Measurements from ENCODE around the gene IL12B. TPM values are rescaled to one million over a fixed set of nuclear protein-coding genes. Genes with fewer than 3 reads are reported as not detected.
"Not testable (repeated sequence)": the region's sequence is repeated elsewhere in the genome, so short reads cannot be mapped to it uniquely, and the experiment has no call there.

IL12B gene
- total and polyA plus RNA-seq, 2 of the 4 experiments (the other 2 are of a cell fraction): 0.03 TPM; not detected in 1

DNA sequence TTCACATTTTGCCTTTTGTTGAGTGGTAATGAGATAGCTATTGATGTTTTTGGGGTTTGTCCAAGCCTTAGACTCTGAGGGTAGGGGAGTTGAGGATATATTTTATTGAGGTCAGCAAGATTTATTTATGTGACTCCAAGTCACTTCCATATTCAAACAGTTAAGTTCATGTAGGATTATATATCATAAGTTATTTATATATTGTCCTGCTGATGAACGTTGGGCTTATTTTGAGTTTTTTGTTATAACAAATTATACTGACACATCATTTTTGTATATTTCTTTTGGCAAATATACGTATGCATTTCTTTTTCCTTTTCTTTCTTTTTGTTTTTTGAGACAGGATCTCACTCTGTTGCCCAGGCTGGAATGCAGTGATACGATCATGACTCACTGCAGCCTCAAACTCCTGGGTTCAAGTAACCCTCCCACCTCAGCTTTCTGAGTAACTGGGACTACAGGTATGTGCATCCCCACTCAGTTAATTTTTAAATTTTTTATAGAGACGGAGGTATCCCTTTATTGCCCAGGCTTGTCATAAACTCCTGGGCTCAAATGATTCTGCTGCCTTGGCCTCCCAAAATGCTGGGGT lies 23.5 kb upstream of the IL12B start:
- no CpG with 5 or more reads among the region's 4 CpGs for WGBS, 2 experiments (ENCODE audit: extremely low coverage in 2 of 2, insufficient read length in 1 of 2)
- Histone ChIP-seq H3K56ac (ENCODE audit: extremely low read depth, insufficient read depth, low read length) (no peak overlapping the region), H3K4me2 (ENCODE audit: low read depth, low read length) (no peak overlapping the region), H3K27ac (ENCODE audit: insufficient read depth, low read length) (no peak overlapping the region), H4K20me1 (ENCODE audit: insufficient read depth, low read length) (no peaks in the 10 kb centered on the region), H2BK20ac (ENCODE audit: low read depth, low read length) (peak overlapping the region; percentile 17; the same call in 1 of the 2 replicates), H3K36me3 (ENCODE audit: control insufficient read depth, insufficient read depth, low read length) (no peaks in the 10 kb centered on the region), H3K9ac (ENCODE audit: low read depth, low read length) (no peak overlapping the region), H3K23ac (ENCODE audit: low read depth, low read length) (no peak overlapping the region), H4K5ac (ENCODE audit: low read depth, low read length) (no peak overlapping the region), H3K4ac (ENCODE audit: low read depth, low read length) (no peak overlapping the region; the same call in 1 of the 2 replicates), H3K4me3 (ENCODE audit: insufficient read depth, low read depth, low read length) (no peak overlapping the region), H4K91ac (ENCODE audit: insufficient read depth, low read depth, low read length) (no peak overlapping the region), H2AFZ (replicated peaks; ENCODE audit: low read length, poor library complexity) (no peak overlapping the region), H2BK120ac (ENCODE audit: low read depth, low read length) (no peak overlapping the region), H3K18ac (ENCODE audit: low read depth, low read length) (no peak overlapping the region), H2AK9ac (replicated peaks; ENCODE audit: low read depth, low read length, poor library complexity) (no peak overlapping the region), H2BK15ac (ENCODE audit: low read depth, low read length) (no peak overlapping the region), H2BK5ac (ENCODE audit: low read depth, low read length, poor library complexity, severe bottlenecking) (no peak overlapping the region), H3K4me1 (ENCODE audit: control insufficient read depth, insufficient read depth, low read length) (no peaks in the 10 kb centered on the region), H3K79me1 (ENCODE audit: low read depth in 1 of 2, low read length in 2 of 2) (no peaks in the 10 kb centered on the region), H4K8ac (ENCODE audit: low read depth in 2 of 2, low read length in 2 of 2) (no peak overlapping the region), H2AK5ac (ENCODE audit: low read depth, low read length) (no peak overlapping the region), H3K9me1 (ENCODE audit: insufficient read depth, low read length) (no peaks in the 10 kb centered on the region; the same call in 1 of the 2 replicates), H3K14ac (replicated peaks; ENCODE audit: low read depth, low read length) (no peak overlapping the region), H3K27me3 (ENCODE audit: control insufficient read depth, insufficient read depth, low read length) (no peaks in the 10 kb centered on the region), H3K9me3 (ENCODE audit: control insufficient read depth, insufficient read depth, low read length) (no peaks in the 10 kb centered on the region)
- TF ChIP-seq CHD1 (IDR thresholded peaks at IDR 0.05; ENCODE audit: low read depth, low read length): no peak
- peak; percentile 57; the same call in 1 of the 2 replicates for TF ChIP-seq MAFK (IDR thresholded peaks at IDR 0.05; ENCODE audit: low read depth, low read length)
- in situ Hi-C loops (cut with MboI; ENCODE audit: low sequenced_read_pairs) (no loop called here), dilution Hi-C loops (cut with HindIII; ENCODE audit: low sequenced_read_pairs, unreplicated experiment) (no loop called here), intact Hi-C loops (cut with micrococcal nuclease) (no loop called here)
- CTCF ChIA-PET: interaction anchor here (1.3 kb wide), 1 partner anchor 37 kb away, joined by 4 read pairs; no protein-coding TSS in a partner anchor
- BruUV-seq (replicated peaks): no TSS peak
- POLR2A ChIA-PET (ENCODE audit: unreplicated experiment): interaction anchor here (0.6 kb wide), 1 partner anchor 820 kb away, joined by 4 read pairs; no protein-coding TSS in a partner anchor
- DNase-seq (peak; percentile 58), ATAC-seq (ENCODE audit: low read depth) (peak; percentile 60)

DNA sequence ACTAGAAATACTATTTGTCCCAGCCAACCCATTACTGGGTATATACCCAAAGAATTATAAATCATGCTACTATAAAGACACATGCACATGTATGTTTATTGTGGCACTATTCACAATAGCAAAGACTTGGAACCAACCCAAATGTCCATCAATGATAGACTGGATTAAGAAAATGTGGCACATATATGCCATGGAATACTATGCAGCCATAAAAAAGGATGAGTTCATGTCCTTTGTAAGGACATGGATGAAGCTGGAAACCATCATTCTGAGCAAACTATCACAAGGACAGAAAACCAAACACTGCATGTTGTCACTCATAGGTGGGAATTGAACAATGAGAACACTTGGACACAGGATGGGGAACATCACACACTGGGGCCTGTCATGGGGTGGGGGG lies 20.4 kb upstream of the IL12B start:
- H2AK5ac ChIP-seq (ENCODE audit: low read depth, low read length); H2AK9ac ChIP-seq (replicated peaks; ENCODE audit: low read depth, low read length, poor library complexity); H3K9ac ChIP-seq (ENCODE audit: low read depth, low read length); H3K4ac ChIP-seq (ENCODE audit: low read depth, low read length); H4K91ac ChIP-seq (ENCODE audit: insufficient read depth, low read depth, low read length); H3K27ac ChIP-seq (ENCODE audit: insufficient read depth, low read length); H3K4me2 ChIP-seq (ENCODE audit: low read depth, low read length); H2BK5ac ChIP-seq (ENCODE audit: low read depth, low read length, poor library complexity, severe bottlenecking); H3K23ac ChIP-seq (ENCODE audit: low read depth, low read length); H2BK20ac ChIP-seq (ENCODE audit: low read depth, low read length); H3K18ac ChIP-seq (ENCODE audit: low read depth, low read length); H4K20me1 ChIP-seq (ENCODE audit: insufficient read depth, low read length); POLR2A ChIA-PET (ENCODE audit: unreplicated experiment); intact Hi-C loops (cut with micrococcal nuclease); H2AFZ ChIP-seq (replicated peaks; ENCODE audit: low read length, poor library complexity); H2BK120ac ChIP-seq (ENCODE audit: low read depth, low read length); CTCF ChIA-PET; H3K9me3 ChIP-seq (ENCODE audit: control insufficient read depth, insufficient read depth, low read length); H3K56ac ChIP-seq (ENCODE audit: extremely low read depth, insufficient read depth, low read length); H3K9me1 ChIP-seq (ENCODE audit: insufficient read depth, low read length); H3K36me3 ChIP-seq (ENCODE audit: control insufficient read depth, insufficient read depth, low read length); dilution Hi-C loops (cut with HindIII; ENCODE audit: low sequenced_read_pairs, unreplicated experiment); H3K4me3 ChIP-seq (ENCODE audit: insufficient read depth, low read depth, low read length); H4K8ac ChIP-seq (ENCODE audit: low read depth in 2 of 2, low read length in 2 of 2); ATAC-seq (ENCODE audit: low read depth); H2BK15ac ChIP-seq (ENCODE audit: low read depth, low read length); DNase-seq; H3K4me1 ChIP-seq (ENCODE audit: control insufficient read depth, insufficient read depth, low read length); in situ Hi-C loops (cut with MboI; ENCODE audit: low sequenced_read_pairs); H3K79me1 ChIP-seq (ENCODE audit: low read depth in 1 of 2, low read length in 2 of 2); H3K14ac ChIP-seq (replicated peaks; ENCODE audit: low read depth, low read length); BruUV-seq (replicated peaks); H4K5ac ChIP-seq (ENCODE audit: low read depth, low read length): not testable (repeated sequence)
- peaks cover 12% of the 10 kb centered on the region for H3K27me3 ChIP-seq (ENCODE audit: control insufficient read depth, insufficient read depth, low read length)

Measured in IMR-90 (cell line).